ENCODE data around the gene PTMA. TPM values are rescaled to one million over a fixed set of nuclear protein-coding genes. Genes with fewer than 3 reads are reported as not detected.

The PTMA gene
- polyA plus RNA-seq, 2 of the 4 experiments (the other 2 are of a cell fraction) = 1,191 to 2,360 TPM

GRCh38 chr2:231713730-231714638 is 5.7 kb downstream of the PTMA start (continued):
- TF ChIP-seq CTCF (IDR thresholded peaks at IDR 0.05) = peak; percentile 89
- peak; percentile 45; the same call in 1 of the 2 replicates for TF ChIP-seq E2F6 (IDR thresholded peaks at IDR 0.05; ENCODE audit: borderline replicate concordance, low read depth)
- peak; percentile 8; the same call in 1 of the 2 replicates for TF ChIP-seq REST (IDR thresholded peaks at IDR 0.05)

DNA sequence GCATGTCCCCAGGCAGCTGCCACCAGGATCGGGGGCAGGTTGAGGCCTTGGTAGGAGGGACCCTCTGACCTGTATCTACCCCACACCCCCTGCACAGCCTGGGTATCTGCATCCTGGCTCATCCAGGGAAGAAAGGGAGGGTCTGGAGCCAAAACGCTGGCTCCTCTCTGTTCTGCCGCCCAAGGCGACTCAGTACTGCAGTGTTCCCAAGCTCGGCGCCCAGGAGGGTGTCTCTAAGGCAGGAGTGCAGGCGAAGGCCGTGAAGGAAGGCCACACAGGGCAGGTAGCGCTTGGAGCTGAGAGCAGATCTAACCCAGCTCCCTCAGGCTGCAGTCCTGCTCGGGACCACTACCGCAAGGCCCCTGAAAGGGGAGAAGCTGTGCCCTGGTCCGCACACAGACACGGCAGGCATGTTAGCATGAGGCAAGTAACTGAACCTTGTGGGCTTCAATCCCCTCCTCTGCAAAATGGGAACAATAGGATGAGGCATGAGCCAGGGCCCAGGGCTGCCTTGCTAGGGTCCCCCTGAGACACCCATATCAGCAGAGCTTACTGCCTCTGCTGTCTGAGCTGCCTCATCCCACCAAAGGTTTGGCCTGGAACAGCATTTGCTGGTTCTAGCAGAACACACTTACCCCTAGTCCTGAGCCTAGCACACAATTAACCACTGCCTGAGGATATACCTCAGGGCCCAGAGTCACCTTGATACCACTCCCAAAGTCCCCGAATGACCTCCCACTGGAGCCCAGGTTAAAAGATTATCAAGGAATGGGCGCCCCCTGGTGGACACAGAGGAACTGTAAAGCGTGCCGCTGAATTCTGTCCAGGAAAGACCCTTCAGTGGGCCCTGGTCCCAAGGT is 6.5 kb downstream of the PTMA start:
- 68% methylated on average over 16 of the region's 17 CpGs for WGBS (ENCODE audit: missing lambda C conversion rate)
- Histone ChIP-seq H3K9me3 (no peaks in the 10 kb centered on the region), H3K27ac (peak overlapping the region in 1 of 2 experiments; percentile 73; a peak in 3 of 6 replicates), H3K4me1 (peaks cover 55% of the 10 kb centered on the region), H3K4me3 (no peak overlapping the region), H3K4me2 (no peak overlapping the region)
- ChIA-PET CTCF (interaction anchor here (0.6 to 78.4 kb wide), 37 partner anchors 10 to 846 kb away, joined by 3 to 4158 read pairs (median 6); partner anchors contain the start of gene COPS7B), POLR2A (interaction anchor here (0.8 to 2.7 kb wide), 7 partner anchors 37 to 251 kb away, joined by 3 to 16 read pairs (median 6); partner anchors contain the start of genes NCL and PDE6D)
- FAIRE-seq (no peak), ATAC-seq (peak; percentile 17 to 57; a peak in 5 of 6 replicates), DNase-seq (ENCODE audit: low read depth in 1 of 2, low spot score in 1 of 2) (peak; percentile 65)
- TF ChIP-seq CBX2 (IDR thresholded peaks at IDR 0.05; ENCODE audit: borderline replicate concordance, low read depth) (no peak), SMC3 (IDR thresholded peaks at IDR 0.05) (peak; percentile 92), BHLHE40 (IDR thresholded peaks at IDR 0.05; ENCODE audit: low read depth, low read length) (peak; percentile 24; the same call in 1 of the 2 replicates), NFE2L2 (conservative IDR thresholded peaks at IDR 0.05; ENCODE audit: low read length) (no peak), POLR2AphosphoS2 (conservative IDR thresholded peaks at IDR 0.05; ENCODE audit: low read length) (no peak), HOXA7 (CRISPR knock-in tag; IDR thresholded peaks at IDR 0.05) (0 out of 2 replicates have a peak, but pooled peaks have one; percentile 51), CTCF (IDR thresholded peaks at IDR 0.05) (peak; percentile 92), ESRRA (IDR thresholded peaks at IDR 0.05; ENCODE audit: borderline replicate concordance, low read length) (peak; percentile 65), RAD21 (conservative IDR thresholded peaks at IDR 0.05 in 1 of 2, IDR thresholded peaks at IDR 0.05 in 1 of 2) (peak; percentile 85 to 86)
- TF ChIP-seq, protein P1, sequence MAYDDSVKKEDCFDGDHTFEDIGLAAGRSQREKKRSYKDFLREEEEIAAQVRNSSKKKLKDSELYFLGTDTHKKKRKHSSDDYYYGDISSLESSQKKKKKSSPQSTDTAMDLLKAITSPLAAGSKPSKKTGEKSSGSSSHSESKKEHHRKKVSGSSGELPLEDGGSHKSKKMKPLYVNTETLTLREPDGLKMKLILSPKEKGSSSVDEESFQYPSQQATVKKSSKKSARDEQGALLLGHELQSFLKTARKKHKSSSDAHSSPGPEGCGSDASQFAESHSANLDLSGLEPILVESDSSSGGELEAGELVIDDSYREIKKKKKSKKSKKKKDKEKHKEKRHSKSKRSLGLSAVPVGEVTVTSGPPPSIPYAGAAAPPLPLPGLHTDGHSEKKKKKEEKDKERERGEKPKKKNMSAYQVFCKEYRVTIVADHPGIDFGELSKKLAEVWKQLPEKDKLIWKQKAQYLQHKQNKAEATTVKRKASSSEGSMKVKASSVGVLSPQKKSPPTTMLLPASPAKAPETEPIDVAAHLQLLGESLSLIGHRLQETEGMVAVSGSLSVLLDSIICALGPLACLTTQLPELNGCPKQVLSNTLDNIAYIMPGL (CRISPR knock-in tag; IDR thresholded peaks at IDR 0.05; ENCODE audit: borderline replicate concordance) = 0 out of 2 replicates have a peak, but pooled peaks have one; percentile 25
